K562 (cell line): ENCODE data around the gene SUCO. TPM values are rescaled to one million over a fixed set of nuclear protein-coding genes. Genes with fewer than 3 reads are reported as not detected.

Experiments used
- ATAC-seq: fragments of 200-7000 bp; cut with Tn5 transposase; 3 replicates; pipeline ENCODE4 v1.9.1; 2020; ENCODE audit warnings: moderate library complexity
- BruUV-seq: library from RNA; stranded (reverse); fragments of 400-500 nt; replicated peaks from 2 replicates; lab custom pipeline; 2021; lab: Mats Ljungman, UMichigan
- CTCF ChIA-PET: fragments of 300-600 bp; formaldehyde crosslinking; extraction: SDS; loops from one replicate; lab custom pipeline; 2021; ENCODE audit warnings: low intra/inter-chr PET ratio; lab: Yijun Ruan, JAX
- POLR2A ChIA-PET: fragments of 300-600, 350-650 bp; sonication (Branson Sonifier 250); formaldehyde crosslinking; extraction: SDS; loops from one replicate; lab custom pipeline; 2021; ENCODE audit warnings: antibody characterized with exemption, inconsistent platforms; lab: Yijun Ruan, JAX
- DNase-seq, 4 experiments: peaks; one replicate each; pipeline versions ENCODE4 v3.0.0 to v3.0.0-alpha.2; 2011 to 2018; ENCODE audit warnings: low spot score in 3 of 4, mixed read lengths in 3 of 4; ENCODE audit errors: extremely low read depth in 1 of 4
- FAIRE-seq: peaks from 2 replicates; lab custom pipeline; 2011; peaks lifted over from hg19 to GRCh38; lab: Jason Lieb, UNC
- H2AFZ ChIP-seq: 2 replicates; pipeline ENCODE4 v1.6.0; 2011; ENCODE audit warnings: low read depth, low read length, control low read depth, inconsistent platforms
- H3K27ac ChIP-seq: fragments of 200-600 bp; 3 replicates; pipeline ENCODE4 v1.8.0; 2011; ENCODE audit warnings: low read depth, mild to moderate bottlenecking, control low read depth, inconsistent platforms, low read length, moderate library complexity, mixed read lengths; ENCODE audit errors: extremely low read depth
- H3K27me3 ChIP-seq, 2 experiments: fragments of 300-600 bp in 1 of 2; 2 replicates in 1 of 2; 3 replicates in 1 of 2; pipeline versions ENCODE4 v1.6.0 to v1.8.0; 2011; ENCODE audit warnings: inconsistent platforms in 2 of 2, low read length in 2 of 2, mild to moderate bottlenecking in 1 of 2, mixed read lengths in 1 of 2, moderate library complexity in 1 of 2; ENCODE audit not compliant: control insufficient read depth in 2 of 2, insufficient read depth in 2 of 2
- H3K36me3 ChIP-seq: fragments of 300-600 bp; 3 replicates; pipeline ENCODE4 v1.8.0; 2011; ENCODE audit warnings: mild to moderate bottlenecking, low read length, inconsistent platforms; ENCODE audit not compliant: control insufficient read depth, insufficient read depth
- H3K4me1 ChIP-seq, 2 experiments: fragments of 200-600 bp in 1 of 2; replicated peaks in 1 of 2; 2 replicates in 1 of 2; 3 replicates in 1 of 2; pipeline versions ENCODE4 v1.5.1 to v1.8.0; 2011; ENCODE audit warnings: inconsistent platforms in 2 of 2, low read length in 2 of 2, mild to moderate bottlenecking in 1 of 2, mixed read lengths in 1 of 2, moderate library complexity in 1 of 2; ENCODE audit not compliant: control insufficient read depth in 2 of 2, insufficient read depth in 2 of 2
- H3K4me2 ChIP-seq: 2 replicates; pipeline ENCODE4 v1.6.1; 2011; ENCODE audit warnings: low read length, control low read depth, inconsistent platforms, mixed read lengths; ENCODE audit not compliant: insufficient read depth
- H3K4me3 ChIP-seq: fragments of 200-600 bp; sonication (generic), shearing (Covaris generic); 2 replicates; pipeline ENCODE4 v1.5.1; 2016; ENCODE audit warnings: control low read depth, inconsistent platforms
- H3K79me2 ChIP-seq: fragments of 200-600 bp; 3 replicates; pipeline ENCODE4 v1.8.0; 2011; ENCODE audit warnings: low read length, inconsistent platforms; ENCODE audit not compliant: control insufficient read depth, insufficient read depth
- H3K9ac ChIP-seq, 2 experiments: 2 replicates each; pipeline versions ENCODE4 v1.6.0 to v1.6.1; 2011; ENCODE audit warnings: low read depth in 2 of 2, low read length in 2 of 2, control low read depth in 1 of 2, inconsistent platforms in 1 of 2, mild to moderate bottlenecking in 1 of 2, mixed read lengths in 1 of 2; ENCODE audit not compliant: insufficient read depth in 1 of 2
- H3K9me1 ChIP-seq: one replicate; pipeline ENCODE4 v1.6.0; 2011; ENCODE audit warnings: inconsistent platforms, mild to moderate bottlenecking, low read length, moderate library complexity; ENCODE audit not compliant: control insufficient read depth, insufficient read depth
- H3K9me3 ChIP-seq: replicated peaks from 2 replicates; pipeline ENCODE4 v1.5.1; 2011; ENCODE audit warnings: low read depth, low read length, inconsistent platforms; ENCODE audit not compliant: control insufficient read depth, insufficient read depth
- H4K20me1 ChIP-seq: replicated peaks from 2 replicates; pipeline ENCODE4 v1.6.1; 2011; ENCODE audit warnings: low read length, inconsistent platforms, mixed read lengths; ENCODE audit not compliant: control insufficient read depth, insufficient read depth
- MIER1 ChIP-seq: fragments of 450-650 bp; IDR thresholded peaks from 2 replicates; pipeline ENCODE4 v1.6.1; 2016; ENCODE audit warnings: antibody characterized with exemption, mild to moderate bottlenecking, low read depth
- ZNF253 ChIP-seq: fragments of 250-450 bp; sonication (Bioruptor Pico); conservative IDR thresholded peaks from 2 replicates; pipeline ENCODE4 v1.6.1; 2021; ENCODE audit warnings: mild to moderate bottlenecking
- WGBS: fragments of 100-300 bp; shearing (Covaris generic); methylation state at CpG from one replicate; pipeline ENCODE4 v1.1.6; 2016; ENCODE audit warnings: low coverage, mixed read lengths; ENCODE audit not compliant: insufficient coverage; ENCODE audit errors: missing lambda C conversion rate; 5-methylcytosine and 5-hydroxymethylcytosine counted together
- in situ Hi-C: fragments of 300-500 bp; cut with MboI; formaldehyde crosslinking; loops from 4 replicates; pipeline ENCODE4 v1.15.0; 2018; ENCODE audit warnings: inconsistent platforms, mixed read lengths
- intact Hi-C: fragments of 100-400 bp; cut with micrococcal nuclease; formaldehyde crosslinking; loops from 2 replicates; pipeline ENCODE4 v1.14.2; 2022
- polyA plus RNA-seq, 8 experiments: library from polyadenylated mRNA; depleted of rRNA in 4 of 8; stranded (reverse) in 5 of 8; unstranded in 3 of 8; fragments of >200 nt; fragmentation: Nextera tagmentation in 2 of 8; fragmentation: Illumina TruSeq in 1 of 8; extraction: Ambion mirVana in 2 of 8; extraction: Trizol in 1 of 8; gene quantifications; 2 replicates each; pipeline versions ENCODE4 v1.2.1 to v1.2.3, GENCODE V29; 2011 to 2014; ENCODE audit warnings: inconsistent platforms in 1 of 8, missing spikeins in 1 of 8
- total RNA-seq, 7 experiments: library from RNA; depleted of rRNA in 6 of 7; stranded (reverse); fragments of >200 nt in 6 of 7; fragmentation: Illumina TruSeq in 2 of 7; extraction: Trizol in 2 of 7; gene quantifications; 2 replicates each; pipeline versions ENCODE4 v1.2.1 to v1.2.3, GENCODE V29; 2011 to 2021; ENCODE audit warnings: low replicate concordance in 1 of 7
- TF ChIP-seq, protein P1 (sequence below), 2 experiments: fragments of 150-350 bp in 1 of 2; IDR thresholded peaks; 2 replicates each; pipeline ENCODE4 v1.6.1; 2012 to 2016; ENCODE audit warnings: low read depth in 2 of 2, low read length in 2 of 2, mild to moderate bottlenecking in 1 of 2, moderate library complexity in 1 of 2

SUCO gene
- total and polyA plus RNA-seq, 9 of the 15 experiments (the other 6 are each of a cell fraction or from before 2014, with no cell fraction given), result 2.5 to 20.6 (median 14.3) TPM

DNA sequence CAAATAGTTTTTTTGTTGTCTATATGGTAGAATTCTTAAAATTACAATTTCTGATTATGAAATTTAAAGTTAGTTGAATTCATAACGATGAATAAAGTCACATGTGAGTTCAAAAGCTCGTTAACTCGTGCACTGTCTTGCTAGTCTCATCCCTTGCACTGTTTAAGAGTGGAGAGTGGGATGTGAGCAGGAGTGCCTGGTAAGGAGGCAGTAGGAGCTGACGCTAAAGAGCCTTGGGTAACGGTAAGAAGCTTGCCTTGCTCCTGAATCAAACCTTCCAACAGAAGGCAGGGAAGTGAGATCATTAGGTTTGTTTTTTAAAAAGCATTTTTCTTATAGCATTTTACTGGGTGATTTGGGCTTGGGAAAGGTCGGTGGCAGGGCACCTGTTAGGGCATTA is 123.6 kb downstream of the SUCO start:
- in situ Hi-C loops, result no loop called here
- ChIA-PET CTCF (no interaction called here), POLR2A (interaction anchor here (1.1 kb wide), 1 partner anchor 13 kb away, joined by 3 read pairs; no protein-coding TSS in a partner anchor)
- FAIRE-seq, result no peak
- Histone ChIP-seq H3K4me3 (no peak overlapping the region), H3K79me2 (no peaks in the 10 kb centered on the region), H3K9me3 (no peaks in the 10 kb centered on the region), H3K4me2 (no peak overlapping the region), H2AFZ (peak overlapping the region; percentile 47; the same call in 1 of the 2 replicates), H3K27ac (no peak overlapping the region), H3K9me1 (no peaks in the 10 kb centered on the region), H4K20me1 (no peaks in the 10 kb centered on the region), H3K27me3 (no peaks in the 10 kb centered on the region), H3K36me3 (no peaks in the 10 kb centered on the region), H3K4me1 (peaks cover 2 to 3% of the 10 kb centered on the region in 2 experiments; a peak in 1 of 5 replicates), H3K9ac (no peak overlapping the region)
- no peak for DNase-seq
- TF ChIP-seq MIER1, result no peak
- TF ChIP-seq ZNF253 (CRISPR knock-in tag), result no peak
- TF ChIP-seq, protein P1, sequence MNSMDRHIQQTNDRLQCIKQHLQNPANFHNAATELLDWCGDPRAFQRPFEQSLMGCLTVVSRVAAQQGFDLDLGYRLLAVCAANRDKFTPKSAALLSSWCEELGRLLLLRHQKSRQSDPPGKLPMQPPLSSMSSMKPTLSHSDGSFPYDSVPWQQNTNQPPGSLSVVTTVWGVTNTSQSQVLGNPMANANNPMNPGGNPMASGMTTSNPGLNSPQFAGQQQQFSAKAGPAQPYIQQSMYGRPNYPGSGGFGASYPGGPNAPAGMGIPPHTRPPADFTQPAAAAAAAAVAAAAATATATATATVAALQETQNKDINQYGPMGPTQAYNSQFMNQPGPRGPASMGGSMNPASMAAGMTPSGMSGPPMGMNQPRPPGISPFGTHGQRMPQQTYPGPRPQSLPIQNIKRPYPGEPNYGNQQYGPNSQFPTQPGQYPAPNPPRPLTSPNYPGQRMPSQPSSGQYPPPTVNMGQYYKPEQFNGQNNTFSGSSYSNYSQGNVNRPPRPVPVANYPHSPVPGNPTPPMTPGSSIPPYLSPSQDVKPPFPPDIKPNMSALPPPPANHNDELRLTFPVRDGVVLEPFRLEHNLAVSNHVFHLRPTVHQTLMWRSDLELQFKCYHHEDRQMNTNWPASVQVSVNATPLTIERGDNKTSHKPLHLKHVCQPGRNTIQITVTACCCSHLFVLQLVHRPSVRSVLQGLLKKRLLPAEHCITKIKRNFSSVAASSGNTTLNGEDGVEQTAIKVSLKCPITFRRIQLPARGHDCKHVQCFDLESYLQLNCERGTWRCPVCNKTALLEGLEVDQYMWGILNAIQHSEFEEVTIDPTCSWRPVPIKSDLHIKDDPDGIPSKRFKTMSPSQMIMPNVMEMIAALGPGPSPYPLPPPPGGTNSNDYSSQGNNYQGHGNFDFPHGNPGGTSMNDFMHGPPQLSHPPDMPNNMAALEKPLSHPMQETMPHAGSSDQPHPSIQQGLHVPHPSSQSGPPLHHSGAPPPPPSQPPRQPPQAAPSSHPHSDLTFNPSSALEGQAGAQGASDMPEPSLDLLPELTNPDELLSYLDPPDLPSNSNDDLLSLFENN (IDR thresholded peaks at IDR 0.05; ENCODE audit: low read depth in 2 of 2, low read length in 2 of 2), result no peak
- ATAC-seq, result no peak
- no TSS peak for BruUV-seq
- intact Hi-C loops, result no loop called here
- WGBS, result 13% methylated on average over 6 of the region's 6 CpGs
